Erythroblast (primary cell): ENCODE results near the gene HEATR1.

Experiments
- GATA1 ChIP-seq: IDR thresholded peaks from 2 replicates; pipeline ENCODE4 v1.6.1; 2011; ENCODE audit warnings: low read depth, mild to moderate bottlenecking, control low read depth, low read length, moderate library complexity
- POLR2A ChIP-seq: IDR thresholded peaks from 2 replicates; pipeline ENCODE4 v1.6.1; 2011; ENCODE audit warnings: mild to moderate bottlenecking, low read length

DNA sequence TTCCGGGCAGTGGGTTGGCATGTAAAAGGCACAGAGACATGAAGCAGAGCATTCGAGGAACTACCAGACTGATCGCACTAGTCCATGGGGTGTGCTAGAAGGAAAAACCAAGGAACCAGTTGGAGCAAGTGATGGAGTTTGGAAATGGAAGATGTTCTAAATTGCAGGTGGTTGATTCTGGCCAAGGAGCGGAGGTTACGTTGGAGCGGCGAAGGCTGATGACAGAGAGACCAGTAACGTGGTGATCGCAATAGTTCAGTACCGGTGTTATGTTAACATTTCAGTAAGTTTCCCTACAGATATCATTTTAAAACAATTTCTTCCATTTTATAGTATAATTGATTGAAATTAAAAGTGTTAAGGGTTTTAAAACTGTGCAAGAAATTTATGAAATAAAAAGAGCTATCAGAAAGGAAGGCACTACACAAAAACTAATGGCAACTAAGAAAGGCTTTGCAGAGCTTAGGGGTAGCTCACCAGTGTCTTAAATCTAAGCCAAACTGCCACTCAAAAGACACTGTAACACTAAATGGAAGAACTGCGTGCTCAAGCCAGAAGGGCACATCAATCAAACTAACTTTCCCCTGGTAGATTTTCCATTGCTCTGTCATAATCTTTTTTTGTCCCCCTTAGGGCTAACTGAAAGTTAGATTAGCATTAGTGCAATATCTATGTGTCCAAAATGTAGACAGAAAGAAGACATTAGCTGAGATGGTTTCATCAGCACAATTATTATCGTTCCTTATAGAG is 11.3 kb upstream of the HEATR1 start:
- TF ChIP-seq POLR2A, result no peak
- TF ChIP-seq GATA1, result no peak
